Diencephalon (tissue), 1 donor: ENCODE measurements around the gene PRAMEF15. TPM values are rescaled to one million over a fixed set of nuclear protein-coding genes. Genes with fewer than 3 reads are reported as not detected.

Source experiments
- small RNA-seq: library from RNA; depleted of rRNA; stranded (forward); fragments of <200 nt; gene quantifications from one replicate; pipeline ENCODE3, GENCODE V24; 2014
- total RNA-seq: library from RNA; depleted of rRNA; stranded (reverse); fragments of >200 nt; gene quantifications from one replicate; pipeline ENCODE4 v1.2.3, GENCODE V29; 2014

The PRAMEF15 gene
- total RNA-seq: not detected

DNA sequence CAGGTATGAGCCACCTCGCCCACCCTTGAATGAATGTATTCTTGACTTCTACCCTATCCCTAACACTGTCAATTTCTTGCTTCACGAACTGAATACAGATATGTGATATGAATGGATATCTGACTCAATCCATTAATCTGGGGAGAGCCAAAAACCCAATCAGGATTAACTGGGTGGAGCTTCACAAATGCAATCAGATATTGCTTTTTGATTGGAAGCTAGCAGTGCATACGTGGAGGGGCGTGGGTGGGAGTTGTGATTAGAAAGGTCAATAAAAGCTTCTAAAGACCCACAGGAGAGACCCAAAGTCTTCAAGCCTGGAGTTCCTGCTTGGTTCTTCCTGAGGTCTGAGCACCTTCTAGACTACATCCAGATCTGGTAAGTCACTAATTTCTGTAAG is at the start of gene PRAMEF15:
Gene PRAMEF15 (plus strand): TSS at position 301 of the 400 bp plus-strand sequence. CDS start 2,827 bp downstream, outside the sequence.

GRCh38 chr1:13285037-13285436 is 30.3 kb upstream of the PRAMEF15 start, which contains the start of gene PRAMEF8:
PRAMEF8 (minus strand) TSS chr1:13285137; CDS start chr1:13284091, 1,046 bp downstream.

DNA sequence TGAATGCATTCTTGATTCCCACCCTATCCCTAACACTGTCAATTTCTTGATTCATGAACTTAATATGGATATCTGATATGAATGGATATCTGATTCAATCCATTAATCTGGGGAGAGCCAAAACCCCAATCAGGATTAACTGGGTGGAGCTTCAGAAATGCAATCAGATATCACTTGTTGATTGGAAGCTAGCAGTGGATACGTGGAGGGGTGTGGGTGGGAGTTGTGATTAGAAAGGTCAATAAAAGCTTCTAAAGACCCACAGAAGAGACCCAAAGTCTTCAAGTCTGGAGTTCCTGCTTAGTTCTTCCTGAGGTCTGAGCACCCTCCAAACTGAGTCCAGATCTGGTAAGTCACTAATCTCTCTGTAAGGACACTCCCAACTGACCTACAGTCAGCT is 12.1 kb upstream of the PRAMEF15 start, which contains the start of gene PRAMEF33:
Gene PRAMEF33 (plus strand): TSS at position 301 of the 400 bp plus-strand sequence. CDS start 2,416 bp downstream, outside the sequence.

DNA sequence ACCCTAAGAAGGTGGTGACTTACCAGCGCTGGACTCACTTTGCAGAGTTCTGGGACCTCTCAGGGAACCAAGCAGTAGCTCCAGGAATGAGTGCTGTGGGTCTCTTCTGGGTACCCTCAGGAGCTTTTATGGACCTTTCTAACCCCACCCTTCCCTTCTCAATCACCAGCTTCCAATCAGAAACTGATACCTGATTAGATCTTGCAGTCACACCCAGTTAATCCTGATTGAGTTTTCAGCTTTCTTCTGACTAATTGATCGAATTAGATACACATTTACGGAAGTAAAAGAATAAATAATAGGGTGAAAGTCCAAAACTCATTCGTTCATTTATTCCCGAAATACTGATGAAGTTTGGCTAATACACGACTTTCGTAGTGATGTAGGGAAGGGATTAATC is 31.7 kb downstream of the PRAMEF15 start, which contains the start of gene PRAMEF14:
Gene PRAMEF14 (minus strand): TSS at position 101 of the 400 bp plus-strand sequence. CDS start 1,820 bp downstream, outside the sequence.

Small RNA genes lying within 50 kb of the gene (small RNA-seq; reads per million reads assigned to genes)
- gene RNU6-771P: not detected

Other genes with a start within 250 kb of the PRAMEF15 start
- not detected for gene PRAMEF25, start 244.8 kb upstream of the PRAMEF15 start, total RNA-seq
- gene HNRNPCL2, start 198.7 kb upstream of the PRAMEF15 start, total RNA-seq: not detected
- gene PRAMEF26, start 159.6 kb upstream of the PRAMEF15 start, total RNA-seq: not detected
- gene HNRNPCL4, start 149.9 kb upstream of the PRAMEF15 start, total RNA-seq: not detected
- not detected for gene PRAMEF9, start 143.7 kb upstream of the PRAMEF15 start, total RNA-seq
- not detected for gene PRAMEF13, start 114.2 kb upstream of the PRAMEF15 start, total RNA-seq
- not detected for gene PRAMEF18, start 89.4 kb upstream of the PRAMEF15 start, total RNA-seq
- not detected for gene PRAMEF5, start 61.4 kb upstream of the PRAMEF15 start, total RNA-seq
- gene PRAMEF8, start 30.4 kb upstream of the PRAMEF15 start, total RNA-seq: not detected
- not detected for gene PRAMEF33, start 12.0 kb upstream of the PRAMEF15 start, total RNA-seq
- not detected for gene PRAMEF14, start 31.6 kb downstream of the PRAMEF15 start, total RNA-seq
- not detected for gene PRAMEF19, start 56.4 kb downstream of the PRAMEF15 start, total RNA-seq
- gene PRAMEF17, start 74.1 kb downstream of the PRAMEF15 start, total RNA-seq: not detected
- not detected for gene PRAMEF20, start 94.9 kb downstream of the PRAMEF15 start, total RNA-seq
- 0.46 TPM for gene LRRC38, start 198.4 kb downstream of the PRAMEF15 start, total RNA-seq